GM12872 (cell line): ENCODE results near the gene CCM2.

Experiments used
- TF ChIP-seq, protein P1 (sequence below): IDR thresholded peaks from 3 replicates; pipeline ENCODE4 v1.5.1; 2011; ENCODE audit warnings: low read depth, mild to moderate bottlenecking, low read length, moderate library complexity; ENCODE audit not compliant: insufficient read depth

CCM2 gene

DNA sequence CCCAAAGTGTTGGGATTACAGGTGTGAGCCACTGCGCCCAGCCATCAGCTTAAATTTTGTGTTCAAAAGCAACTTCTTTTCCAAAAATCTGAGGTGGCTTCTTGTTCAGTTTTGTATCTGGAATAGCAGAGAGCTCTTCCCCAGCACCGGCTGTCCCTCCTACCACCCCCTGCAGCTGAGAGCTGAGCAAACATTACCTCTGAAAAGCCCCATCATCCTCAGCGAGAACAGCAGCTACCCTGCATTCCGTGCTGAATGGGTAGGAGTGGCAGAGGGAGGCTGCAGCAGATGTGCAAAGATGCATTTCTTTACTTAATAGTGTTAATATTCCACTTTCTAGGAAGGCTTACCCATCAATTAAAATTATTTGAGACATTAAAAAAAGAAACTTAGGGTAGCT is 31.8 kb downstream of the CCM2 start:
- TF ChIP-seq, protein P1, sequence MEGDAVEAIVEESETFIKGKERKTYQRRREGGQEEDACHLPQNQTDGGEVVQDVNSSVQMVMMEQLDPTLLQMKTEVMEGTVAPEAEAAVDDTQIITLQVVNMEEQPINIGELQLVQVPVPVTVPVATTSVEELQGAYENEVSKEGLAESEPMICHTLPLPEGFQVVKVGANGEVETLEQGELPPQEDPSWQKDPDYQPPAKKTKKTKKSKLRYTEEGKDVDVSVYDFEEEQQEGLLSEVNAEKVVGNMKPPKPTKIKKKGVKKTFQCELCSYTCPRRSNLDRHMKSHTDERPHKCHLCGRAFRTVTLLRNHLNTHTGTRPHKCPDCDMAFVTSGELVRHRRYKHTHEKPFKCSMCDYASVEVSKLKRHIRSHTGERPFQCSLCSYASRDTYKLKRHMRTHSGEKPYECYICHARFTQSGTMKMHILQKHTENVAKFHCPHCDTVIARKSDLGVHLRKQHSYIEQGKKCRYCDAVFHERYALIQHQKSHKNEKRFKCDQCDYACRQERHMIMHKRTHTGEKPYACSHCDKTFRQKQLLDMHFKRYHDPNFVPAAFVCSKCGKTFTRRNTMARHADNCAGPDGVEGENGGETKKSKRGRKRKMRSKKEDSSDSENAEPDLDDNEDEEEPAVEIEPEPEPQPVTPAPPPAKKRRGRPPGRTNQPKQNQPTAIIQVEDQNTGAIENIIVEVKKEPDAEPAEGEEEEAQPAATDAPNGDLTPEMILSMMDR: no peak

DNA sequence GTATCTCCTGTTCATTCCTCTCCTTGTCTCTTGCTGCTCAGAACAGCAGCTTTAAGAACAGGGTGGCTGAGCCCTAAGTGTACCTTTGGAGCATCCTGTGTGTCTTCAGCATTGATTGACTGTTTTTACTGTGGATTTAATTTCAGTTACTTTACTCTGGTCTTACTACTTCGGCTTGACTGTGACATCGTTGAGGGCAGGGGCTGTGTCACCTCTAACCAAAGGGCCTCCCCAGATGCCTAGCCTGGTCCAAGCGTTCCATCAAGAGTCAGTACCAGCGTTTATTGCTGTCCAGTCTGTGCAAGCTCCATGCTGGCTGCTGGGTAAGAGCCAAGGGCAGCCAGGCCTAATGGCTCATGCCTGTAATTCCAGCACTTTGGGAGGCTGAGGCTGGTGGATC is 32.4 kb downstream of the CCM2 start:
- TF ChIP-seq, protein P1: no peak

DNA sequence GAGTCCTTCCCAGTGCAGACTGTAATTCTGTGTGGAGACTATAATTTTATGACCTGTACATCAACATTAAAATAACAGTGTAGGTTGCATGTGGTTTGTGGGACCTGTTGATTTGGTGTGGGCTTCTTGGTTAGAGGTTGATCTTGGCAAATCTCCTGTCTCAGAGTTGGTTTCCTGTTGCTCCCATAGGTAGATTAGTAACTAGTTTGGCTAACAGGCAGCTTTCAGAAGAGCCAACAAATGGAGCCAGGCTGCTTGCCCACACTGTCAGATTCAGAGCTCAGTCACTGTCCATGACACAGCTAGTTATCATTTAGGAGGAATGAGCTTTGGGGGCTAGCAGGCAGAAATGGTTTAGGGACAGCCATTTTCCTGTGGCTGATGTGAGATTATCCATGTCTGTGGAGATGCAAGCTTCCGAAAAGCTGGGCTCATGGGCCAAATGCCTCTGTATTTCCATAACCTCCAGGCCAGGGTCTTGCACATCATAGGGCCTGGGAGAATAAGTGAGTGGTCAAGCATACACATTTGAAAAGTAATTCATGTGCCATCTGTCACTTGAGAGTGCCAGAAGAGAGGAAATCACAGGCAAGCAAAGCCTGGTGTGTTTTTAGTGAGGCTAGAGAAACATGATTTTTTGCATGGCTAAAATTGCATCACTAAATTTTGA is 33.4 kb downstream of the CCM2 start:
- TF ChIP-seq, protein P1: no peak

DNA sequence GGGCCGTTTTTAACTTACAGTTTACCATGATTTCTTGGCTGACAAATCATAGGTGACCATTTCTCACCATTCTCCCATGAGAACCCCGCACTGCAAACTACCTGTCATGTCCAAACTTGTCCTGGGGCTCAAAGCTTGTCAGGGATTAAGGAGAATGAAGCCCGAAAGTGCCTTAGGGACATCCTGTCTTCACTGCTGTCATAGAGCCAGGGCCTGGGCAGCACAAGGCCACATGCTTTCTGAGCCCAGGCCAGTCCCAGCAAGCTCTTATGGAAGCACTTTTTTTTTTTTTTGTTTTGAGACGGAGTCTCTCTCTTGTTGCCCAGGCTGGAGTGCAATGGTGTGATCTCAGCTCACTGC is 33.9 kb downstream of the CCM2 start:
- TF ChIP-seq, protein P1: no peak

DNA sequence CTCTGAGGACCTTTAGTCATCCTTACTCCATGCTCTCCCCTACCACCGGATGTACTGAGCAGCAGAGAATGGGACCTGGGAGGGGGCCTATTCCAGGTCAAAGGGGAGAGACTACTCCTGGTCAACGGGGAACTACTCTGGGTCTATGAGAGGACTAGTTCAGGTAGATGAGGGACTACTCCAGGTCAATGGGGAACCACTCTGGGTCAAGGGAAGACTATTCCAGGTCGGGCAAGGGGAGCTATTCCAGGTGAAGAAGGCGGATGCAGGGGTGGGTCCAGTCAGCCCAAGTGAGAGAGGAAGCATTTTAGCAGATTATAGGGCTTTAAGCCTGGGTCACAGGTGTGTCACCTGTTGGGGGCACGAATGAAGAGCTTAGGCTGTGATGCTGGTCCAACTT is 35.4 kb downstream of the CCM2 start:
- TF ChIP-seq, protein P1: no peak

DNA sequence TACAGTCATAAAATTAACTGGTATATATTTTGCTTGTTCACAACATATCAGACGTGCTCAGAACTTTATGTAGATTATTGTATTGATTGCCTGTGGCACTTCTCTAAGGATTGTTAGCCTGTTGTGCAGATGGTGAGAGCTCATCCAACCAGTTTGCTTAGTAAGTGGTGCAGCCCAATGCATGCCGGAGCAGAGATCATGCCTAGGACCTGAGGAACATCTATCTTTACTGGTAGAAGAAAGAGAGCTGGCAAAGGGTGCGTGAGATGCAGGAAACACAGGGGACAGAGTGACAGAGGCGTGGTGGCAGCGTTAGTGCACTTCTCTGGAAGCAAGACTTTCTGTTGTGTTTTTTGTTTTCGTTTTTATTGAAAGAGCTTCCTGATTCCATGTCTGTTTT is 35.9 kb downstream of the CCM2 start:
- TF ChIP-seq, protein P1: no peak

DNA sequence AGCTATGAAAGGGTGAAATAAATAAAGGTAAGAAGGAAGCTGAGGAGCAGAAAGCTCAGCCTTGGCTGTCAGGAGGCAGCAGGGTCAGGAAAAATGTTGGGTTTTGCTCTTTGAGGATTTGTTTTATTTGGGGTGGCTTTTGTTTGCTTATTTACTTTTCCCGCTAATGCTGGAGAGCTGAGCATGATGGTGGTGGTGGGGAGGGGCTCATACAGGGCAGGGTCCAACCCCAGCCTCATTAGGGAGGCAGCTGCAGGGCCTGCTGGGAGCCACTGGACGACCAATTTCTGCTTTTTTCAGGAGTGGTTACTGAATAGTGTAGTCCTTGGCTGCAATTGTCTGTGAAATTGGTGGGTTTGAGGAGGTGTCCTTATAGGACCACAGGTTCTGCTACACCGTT is 36.3 kb downstream of the CCM2 start:
- TF ChIP-seq, protein P1: no peak

DNA sequence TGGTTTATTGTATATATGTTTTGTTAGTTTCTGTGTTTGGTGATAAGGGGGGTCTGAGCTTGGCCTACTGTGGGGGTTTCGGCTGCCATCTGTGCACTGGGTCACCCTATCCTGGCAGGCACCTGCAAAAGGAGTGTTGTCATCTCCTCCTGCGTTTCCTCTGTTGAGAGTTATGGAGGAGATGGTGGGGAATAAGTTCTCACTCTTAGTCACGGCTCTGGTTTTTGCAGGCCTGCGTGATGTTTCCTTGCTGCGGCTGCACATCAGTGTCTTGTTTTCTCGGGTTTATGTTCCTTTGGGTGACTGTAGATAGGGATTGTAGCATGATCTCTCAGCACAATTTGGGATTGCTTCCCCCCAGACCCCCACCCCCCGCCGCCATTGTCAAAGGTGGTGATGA is 36.8 kb downstream of the CCM2 start:
- TF ChIP-seq, protein P1: no peak
